ENCODE results near the gene SPATA2.

- TF ChIP-seq SIN3A (IDR thresholded peaks at IDR 0.05; ENCODE audit: borderline replicate concordance, insufficient read depth, low read length): no peak
- no peak for TF ChIP-seq TAF1 (IDR thresholded peaks at IDR 0.05; ENCODE audit: borderline replicate concordance, insufficient read depth, low read length)
- no peak for TF ChIP-seq POLR2AphosphoS5 (IDR thresholded peaks at IDR 0.05; ENCODE audit: low read depth, low read length)
- no peak for TF ChIP-seq FOXP2 (optimal IDR thresholded peaks at IDR 0.05; ENCODE audit: borderline replicate concordance, extremely low read depth, extremely low read length, insufficient read depth)
- TF ChIP-seq, protein P1, sequence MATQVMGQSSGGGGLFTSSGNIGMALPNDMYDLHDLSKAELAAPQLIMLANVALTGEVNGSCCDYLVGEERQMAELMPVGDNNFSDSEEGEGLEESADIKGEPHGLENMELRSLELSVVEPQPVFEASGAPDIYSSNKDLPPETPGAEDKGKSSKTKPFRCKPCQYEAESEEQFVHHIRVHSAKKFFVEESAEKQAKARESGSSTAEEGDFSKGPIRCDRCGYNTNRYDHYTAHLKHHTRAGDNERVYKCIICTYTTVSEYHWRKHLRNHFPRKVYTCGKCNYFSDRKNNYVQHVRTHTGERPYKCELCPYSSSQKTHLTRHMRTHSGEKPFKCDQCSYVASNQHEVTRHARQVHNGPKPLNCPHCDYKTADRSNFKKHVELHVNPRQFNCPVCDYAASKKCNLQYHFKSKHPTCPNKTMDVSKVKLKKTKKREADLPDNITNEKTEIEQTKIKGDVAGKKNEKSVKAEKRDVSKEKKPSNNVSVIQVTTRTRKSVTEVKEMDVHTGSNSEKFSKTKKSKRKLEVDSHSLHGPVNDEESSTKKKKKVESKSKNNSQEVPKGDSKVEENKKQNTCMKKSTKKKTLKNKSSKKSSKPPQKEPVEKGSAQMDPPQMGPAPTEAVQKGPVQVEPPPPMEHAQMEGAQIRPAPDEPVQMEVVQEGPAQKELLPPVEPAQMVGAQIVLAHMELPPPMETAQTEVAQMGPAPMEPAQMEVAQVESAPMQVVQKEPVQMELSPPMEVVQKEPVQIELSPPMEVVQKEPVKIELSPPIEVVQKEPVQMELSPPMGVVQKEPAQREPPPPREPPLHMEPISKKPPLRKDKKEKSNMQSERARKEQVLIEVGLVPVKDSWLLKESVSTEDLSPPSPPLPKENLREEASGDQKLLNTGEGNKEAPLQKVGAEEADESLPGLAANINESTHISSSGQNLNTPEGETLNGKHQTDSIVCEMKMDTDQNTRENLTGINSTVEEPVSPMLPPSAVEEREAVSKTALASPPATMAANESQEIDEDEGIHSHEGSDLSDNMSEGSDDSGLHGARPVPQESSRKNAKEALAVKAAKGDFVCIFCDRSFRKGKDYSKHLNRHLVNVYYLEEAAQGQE (IDR thresholded peaks at IDR 0.05; ENCODE audit: insufficient read depth in 1 of 2, low read depth in 2 of 2, low read length in 2 of 2): no peak
Observed at GRCh38 chr20:49938173-49939163, 23.1 kb upstream of the SPATA2 start.
